ENCODE data around the gene ZNF100. TPM values are rescaled to one million over a fixed set of nuclear protein-coding genes. Genes with fewer than 3 reads are reported as not detected.

ZNF100 gene
- total and polyA plus RNA-seq, 9 of the 15 experiments (the other 6 are each of a cell fraction or from before 2014, with no cell fraction given), result 4.5 to 27.2 (median 19.6) TPM

- TF ChIP-seq RERE (CRISPR knock-in tag; IDR thresholded peaks at IDR 0.05; ENCODE audit: borderline replicate concordance) (no peak), CBFA2T3 (IDR thresholded peaks at IDR 0.05) (no peak; the same call in 1 of the 2 replicates), XRCC5 (IDR thresholded peaks at IDR 0.05; ENCODE audit: low read depth, low read length) (no peak), ZNF830 (CRISPR knock-in tag; IDR thresholded peaks at IDR 0.05) (no peak), GTF3C2 (IDR thresholded peaks at IDR 0.05; ENCODE audit: borderline replicate concordance, extremely low read depth, insufficient read length) (no peak), SMAD4 (CRISPR knock-in tag; conservative IDR thresholded peaks at IDR 0.05) (peak; percentile 86), GMEB1 (CRISPR knock-in tag; IDR thresholded peaks at IDR 0.05) (no peak), ZNF583 (CRISPR knock-in tag; IDR thresholded peaks at IDR 0.05) (peak; percentile 69; the same call in 1 of the 2 replicates), MED1 (CRISPR knock-in tag; IDR thresholded peaks at IDR 0.05; ENCODE audit: borderline replicate concordance) (no peak), SREBF1 (IDR thresholded peaks at IDR 0.05; ENCODE audit: borderline replicate concordance, low read depth, low read length) (no peak), ZC3H11A (IDR thresholded peaks at IDR 0.05; ENCODE audit: low read depth, low read length) (no peak), ZNF764 (CRISPR knock-in tag; IDR thresholded peaks at IDR 0.05; ENCODE audit: low read depth) (no peak), ZNF232 (CRISPR knock-in tag; IDR thresholded peaks at IDR 0.05) (no peak), CBX2 (IDR thresholded peaks at IDR 0.05; ENCODE audit: insufficient read depth, low read length, poor library complexity, severe bottlenecking) (no peak), C11orf30 (IDR thresholded peaks at IDR 0.05; ENCODE audit: low read depth) (no peak)
- TF ChIP-seq, protein P1, sequence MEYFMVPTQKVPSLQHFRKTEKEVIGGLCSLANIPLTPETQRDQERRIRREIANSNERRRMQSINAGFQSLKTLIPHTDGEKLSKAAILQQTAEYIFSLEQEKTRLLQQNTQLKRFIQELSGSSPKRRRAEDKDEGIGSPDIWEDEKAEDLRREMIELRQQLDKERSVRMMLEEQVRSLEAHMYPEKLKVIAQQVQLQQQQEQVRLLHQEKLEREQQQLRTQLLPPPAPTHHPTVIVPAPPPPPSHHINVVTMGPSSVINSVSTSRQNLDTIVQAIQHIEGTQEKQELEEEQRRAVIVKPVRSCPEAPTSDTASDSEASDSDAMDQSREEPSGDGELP (CRISPR knock-in tag; IDR thresholded peaks at IDR 0.05; ENCODE audit: borderline replicate concordance), result no peak
- TF ChIP-seq, protein P2, sequence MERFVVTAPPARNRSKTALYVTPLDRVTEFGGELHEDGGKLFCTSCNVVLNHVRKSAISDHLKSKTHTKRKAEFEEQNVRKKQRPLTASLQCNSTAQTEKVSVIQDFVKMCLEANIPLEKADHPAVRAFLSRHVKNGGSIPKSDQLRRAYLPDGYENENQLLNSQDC (CRISPR knock-in tag; IDR thresholded peaks at IDR 0.05), result no peak
Observed at GRCh38 chr19:21697698-21698097, 69.7 kb downstream of the ZNF100 start (continued).

All from K562 (cell line).